Loucy (cell line): ENCODE results near the gene ZNF221.

Experiments
- H2AFZ ChIP-seq: fragments of 200-600 bp; sonication (generic); 2 replicates; pipeline ENCODE4 v1.6.0; 2016; ENCODE audit warnings: antibody characterized with exemption, mild to moderate bottlenecking, low read length, moderate library complexity
- H3F3A ChIP-seq: fragments of 200-600 bp; 2 replicates; pipeline ENCODE4 v1.6.0; 2016; ENCODE audit warnings: antibody characterized with exemption, low read depth, mild to moderate bottlenecking
- H3K27me3 ChIP-seq: fragments of 200-600 bp; sonication (generic); 2 replicates; pipeline ENCODE4 v1.6.1; 2014; ENCODE audit warnings: low read length, mild to moderate bottlenecking; ENCODE audit not compliant: insufficient read depth, poor library complexity, severe bottlenecking
- H3K36me3 ChIP-seq: fragments of 200-600 bp; sonication (generic); 2 replicates; pipeline ENCODE4 v1.6.1; 2016; ENCODE audit warnings: low read length; ENCODE audit not compliant: insufficient read depth
- H3K4me1 ChIP-seq: fragments of 200-600 bp; sonication (generic); 2 replicates; pipeline ENCODE4 v1.5.1; 2014; ENCODE audit warnings: low read length, mild to moderate bottlenecking; ENCODE audit not compliant: insufficient read depth, poor library complexity, severe bottlenecking
- H3K4me2 ChIP-seq: fragments of 200-600 bp; sonication (generic); 2 replicates; pipeline ENCODE4 v1.6.0; 2014; ENCODE audit warnings: antibody characterized with exemption, low read length, low read depth, mild to moderate bottlenecking; ENCODE audit not compliant: poor library complexity, severe bottlenecking
- H3K4me3 ChIP-seq: fragments of 200-600 bp; sonication (generic); 2 replicates; pipeline ENCODE4 v1.5.1; 2014; ENCODE audit warnings: low read length, mild to moderate bottlenecking, mixed read lengths; ENCODE audit not compliant: poor library complexity, severe bottlenecking
- H3K79me2 ChIP-seq: fragments of 200-600 bp; sonication (generic); 2 replicates; pipeline ENCODE4 v1.6.1; 2014; ENCODE audit warnings: low read length; ENCODE audit not compliant: insufficient read depth
- H3K9ac ChIP-seq: fragments of 200-600 bp; sonication (generic); 2 replicates; pipeline ENCODE4 v1.6.0; 2014; ENCODE audit warnings: mild to moderate bottlenecking, low read depth, low read length, moderate library complexity; ENCODE audit not compliant: poor library complexity, severe bottlenecking
- H3K9me2 ChIP-seq: fragments of 200-600 bp; sonication (generic); replicated peaks from 2 replicates; pipeline ENCODE4 v1.6.1; 2016; ENCODE audit warnings: low read depth, low read length, mixed read lengths
- H3K9me3 ChIP-seq: fragments of 200-600 bp; sonication (generic); 2 replicates; pipeline ENCODE4 v1.6.1; 2014; ENCODE audit warnings: mild to moderate bottlenecking, antibody characterized with exemption, low read length, low read depth; ENCODE audit not compliant: insufficient read depth
- H4K20me1 ChIP-seq: fragments of 200-600 bp; sonication (generic); 2 replicates; pipeline ENCODE4 v1.6.0; 2014; ENCODE audit warnings: antibody characterized with exemption, low read length, mild to moderate bottlenecking; ENCODE audit not compliant: insufficient read depth, poor library complexity, severe bottlenecking
- CTCF ChIP-seq: fragments of 200-600 bp; sonication (generic); conservative IDR thresholded peaks from 2 replicates; pipeline ENCODE4 v1.5.1; 2014; ENCODE audit warnings: mild to moderate bottlenecking, antibody characterized with exemption, low read length
- EZH2phosphoT487 ChIP-seq: fragments of 200-600 bp; IDR thresholded peaks from 2 replicates; pipeline ENCODE4 v1.6.1; 2018; ENCODE audit warnings: antibody characterized with exemption, mild to moderate bottlenecking, moderate library complexity, borderline replicate concordance

Gene ZNF221

DNA sequence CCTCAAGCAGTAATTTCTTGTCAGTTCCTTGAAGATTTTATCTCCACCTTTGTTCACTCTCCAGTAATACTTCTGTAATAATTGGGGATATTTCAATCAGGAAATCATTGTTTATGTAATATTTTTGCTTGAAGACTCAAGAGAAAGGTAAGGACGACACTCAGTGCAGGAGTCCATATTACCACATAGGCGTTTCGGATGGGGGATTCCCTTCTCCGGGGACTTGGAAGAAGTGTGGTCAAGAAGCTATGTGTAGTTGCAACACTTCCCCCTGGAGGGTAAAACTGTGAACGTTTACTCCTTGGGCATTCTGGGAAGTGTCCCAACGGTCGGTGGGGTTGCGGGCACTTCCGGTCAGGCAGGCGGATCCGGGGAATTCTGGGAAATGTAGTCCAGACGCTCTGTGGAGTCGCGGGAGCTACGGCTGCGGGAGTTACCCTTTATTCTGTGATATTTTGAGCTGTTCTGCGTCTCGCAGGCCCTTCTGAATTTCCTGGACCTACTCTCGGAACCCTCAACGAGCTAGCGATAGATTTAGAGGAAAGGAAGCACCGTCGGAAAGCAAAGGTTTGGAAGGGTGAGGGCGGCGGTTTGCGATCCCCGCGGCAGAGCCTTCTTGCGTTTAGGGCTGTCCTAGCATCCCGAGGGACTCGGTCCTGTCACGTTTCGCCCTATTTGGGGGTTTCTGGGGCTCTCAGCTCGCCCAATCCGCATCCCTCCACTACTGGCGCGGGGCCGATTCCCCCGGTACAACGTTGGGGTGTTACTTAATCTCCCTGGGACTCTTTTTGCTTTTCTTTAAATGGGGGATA, at the start of gene ZNF221:
Gene ZNF221, plus strand, starts transcription at position 395 of the 812 bp plus-strand sequence. CDS start 11,499 bp downstream, outside the sequence.
- Histone ChIP-seq H3K4me3 (no peak within 1 kb of the TSS), H2AFZ (no peak within 1 kb of the TSS)

DNA sequence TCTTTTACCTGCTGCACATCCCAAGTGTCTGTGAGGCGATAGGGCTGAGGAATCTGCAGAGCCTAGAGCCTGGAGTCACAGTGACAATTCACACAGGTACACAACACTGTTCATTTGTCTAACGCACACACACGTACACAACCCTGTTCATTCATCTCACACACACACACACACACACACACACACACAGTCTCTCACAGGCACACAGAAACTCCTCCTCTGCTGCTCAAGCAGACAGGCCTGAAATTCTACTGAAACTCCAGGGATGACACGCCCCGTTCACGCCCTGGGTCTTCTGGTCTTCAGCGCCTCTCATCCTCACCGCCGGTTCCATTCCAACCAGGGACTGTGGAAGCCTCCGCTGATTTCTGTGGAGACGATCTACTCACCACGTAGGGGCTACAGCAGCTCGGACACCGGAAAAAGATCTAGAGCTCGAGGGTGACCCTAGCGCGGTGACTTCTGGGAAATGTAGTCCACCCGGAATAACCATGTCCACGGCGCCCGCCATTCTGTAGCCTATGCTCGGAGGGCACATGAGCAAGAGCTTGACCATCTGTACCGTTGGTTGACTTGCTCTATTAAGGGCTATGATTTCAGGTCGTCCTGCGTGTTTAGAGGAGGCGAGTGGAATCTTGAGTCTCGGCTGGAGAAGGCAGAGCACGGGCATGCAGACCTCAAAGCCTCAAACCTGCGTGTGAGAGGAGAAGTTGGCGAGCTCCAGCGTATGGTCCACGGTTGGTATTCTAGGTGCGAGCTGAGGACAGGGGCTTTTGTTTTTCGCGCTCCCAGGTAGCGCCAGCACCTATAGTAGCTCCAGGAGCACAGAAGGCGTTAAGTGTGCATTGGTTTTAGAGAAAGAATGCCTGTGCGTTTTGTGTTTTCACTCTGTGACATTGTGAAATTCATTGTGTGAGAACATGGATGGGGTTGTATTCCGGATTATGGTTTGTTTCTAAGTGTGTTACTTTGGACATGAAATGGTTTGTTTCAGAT, 49.3 kb upstream of the ZNF221 start:
- peaks cover 7% of the 10 kb centered on the region for H3K9me3 ChIP-seq

More for the DNA sequence above, at the start of gene ZNF221:
- peaks cover 3% of the 10 kb centered on the region; the same call in 1 of the 2 replicates for H3K9me3 ChIP-seq
- H4K20me1 ChIP-seq, result no peaks in the 10 kb centered on the region
- H3K36me3 ChIP-seq, result no peaks in the 10 kb centered on the region
- H3K4me1 ChIP-seq, result no peaks in the 10 kb centered on the region
- no peaks in the 10 kb centered on the region for H3F3A ChIP-seq
- H3K4me2 ChIP-seq, result no peak within 1 kb of the TSS
- H3K79me2 ChIP-seq, result no peaks in the 10 kb centered on the region
- H3K9me2 ChIP-seq, result no peaks in the 10 kb centered on the region
- no peak within 1 kb of the TSS for H3K9ac ChIP-seq
- no peaks in the 10 kb centered on the region for H3K27me3 ChIP-seq
- TF ChIP-seq CTCF (no peak), EZH2phosphoT487 (no peak)

More for the DNA sequence above, 49.3 kb upstream of the ZNF221 start:
- Histone ChIP-seq H3K9ac (no peak overlapping the region), H3K79me2 (no peaks in the 10 kb centered on the region), H2AFZ (no peak overlapping the region), H3K4me1 (no peaks in the 10 kb centered on the region), H3K4me3 (no peak overlapping the region), H4K20me1 (no peaks in the 10 kb centered on the region), H3K27me3 (no peaks in the 10 kb centered on the region), H3K36me3 (no peaks in the 10 kb centered on the region), H3K4me2 (no peak overlapping the region), H3F3A (no peaks in the 10 kb centered on the region), H3K9me2 (no peaks in the 10 kb centered on the region)
- no peak for TF ChIP-seq EZH2phosphoT487
- no peak for TF ChIP-seq CTCF
